ENCODE measurements around the gene FKBP14.
A peak's percentile ranks its signal among the peaks of the same experiment; 100 is the strongest.

The FKBP14 gene, protein sequence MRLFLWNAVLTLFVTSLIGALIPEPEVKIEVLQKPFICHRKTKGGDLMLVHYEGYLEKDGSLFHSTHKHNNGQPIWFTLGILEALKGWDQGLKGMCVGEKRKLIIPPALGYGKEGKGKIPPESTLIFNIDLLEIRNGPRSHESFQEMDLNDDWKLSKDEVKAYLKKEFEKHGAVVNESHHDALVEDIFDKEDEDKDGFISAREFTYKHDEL

DNA sequence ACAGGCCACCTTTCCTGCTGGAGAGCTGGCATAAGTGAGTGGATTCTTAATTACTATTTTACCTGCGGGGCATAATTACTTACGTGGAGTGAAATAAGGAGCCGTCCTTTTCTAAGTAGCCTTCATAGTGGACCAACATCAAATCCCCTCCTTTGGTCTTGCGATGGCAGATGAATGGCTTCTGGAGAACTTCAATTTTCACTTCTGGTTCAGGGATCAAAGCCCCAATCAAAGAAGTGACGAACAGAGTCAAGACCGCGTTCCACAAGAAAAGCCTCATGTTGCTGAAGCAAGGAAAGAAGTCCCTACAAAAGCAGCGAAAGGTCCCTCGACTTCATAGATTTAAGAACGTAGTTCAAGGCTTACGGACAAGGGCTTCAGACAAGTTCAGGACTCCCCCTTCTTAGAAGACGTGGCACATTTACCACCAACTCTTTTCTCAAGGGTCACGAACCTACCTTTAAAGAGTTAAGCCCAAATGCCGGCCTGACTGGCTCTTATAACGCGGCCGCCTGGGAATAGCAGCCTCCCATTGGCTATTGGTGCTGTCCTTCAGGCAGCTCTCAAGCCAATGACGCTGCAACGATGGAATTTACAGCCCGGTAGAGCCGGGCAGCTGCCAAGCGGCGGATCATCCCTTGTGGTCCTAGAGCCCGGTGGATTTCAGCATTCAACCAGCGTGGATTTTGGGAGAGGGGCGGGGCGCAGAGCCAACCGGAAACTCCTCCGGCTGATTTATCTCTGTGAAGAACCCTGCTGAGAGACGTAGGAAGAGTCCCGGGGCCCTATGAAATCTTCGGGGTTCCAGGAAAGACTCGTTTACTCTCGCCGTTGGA, at the start of gene FKBP14:
FKBP14 (minus strand) TSS at position 474 of the 836 bp plus-strand sequence; CDS start at position 280, 194 bp downstream.
- DNase-seq = peak; percentile 97 to 99

DNA sequence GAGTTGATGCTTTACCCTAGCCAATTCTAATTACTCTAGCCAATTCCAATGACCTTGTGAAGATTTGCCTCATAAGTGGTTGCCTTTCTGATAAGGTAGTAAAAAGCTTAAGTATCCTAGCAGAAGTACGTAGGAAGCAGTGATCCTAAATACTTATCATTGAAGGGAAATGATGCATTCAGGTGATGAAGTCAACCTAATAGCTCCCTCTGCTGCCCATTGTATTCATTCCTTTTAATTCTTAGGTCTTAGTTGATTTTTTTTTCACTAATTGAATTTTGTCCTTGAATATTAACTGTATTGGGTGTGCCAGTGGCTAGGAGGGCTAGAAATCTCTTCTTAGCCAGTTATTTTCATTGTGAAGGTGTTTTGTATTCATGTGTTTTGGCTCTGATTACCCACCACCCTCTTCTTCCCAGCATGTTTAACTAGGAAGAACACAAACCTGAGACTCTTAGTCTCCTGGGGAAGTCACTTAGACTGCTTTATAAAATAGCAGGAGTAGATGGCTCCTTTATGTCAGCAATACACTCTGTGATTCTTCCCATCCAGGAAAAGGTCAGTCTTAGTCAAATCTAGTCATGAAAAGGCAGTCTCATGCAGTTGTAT, 48.0 kb upstream of the FKBP14 start:
- peak; percentile 12 to 23 for DNase-seq

GRCh38 chr7:30072735-30073134, 46.2 kb upstream of the FKBP14 start:
- no peak for DNase-seq

DNA sequence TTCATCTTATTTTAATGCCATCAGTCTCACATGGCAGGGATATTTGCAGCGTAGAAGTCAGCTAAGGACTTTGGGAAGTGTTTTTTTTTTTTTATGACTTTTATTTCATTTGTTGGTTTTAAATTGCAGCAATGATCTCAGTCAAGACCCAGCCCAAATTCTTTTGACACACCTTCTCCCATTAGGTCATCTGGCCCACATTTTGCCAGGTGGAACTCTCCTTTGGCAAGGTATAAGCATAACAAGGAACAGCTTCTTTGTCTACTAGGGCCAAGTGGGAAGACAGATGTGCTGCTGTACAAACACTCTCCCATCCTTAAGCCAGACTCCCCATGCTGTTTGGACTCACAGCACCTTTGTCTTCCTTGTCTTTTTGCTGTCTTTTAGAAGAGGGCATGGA, 43.5 kb upstream of the FKBP14 start:
- no peak for DNase-seq

GRCh38 chr7:30069096-30069867, 42.8 kb upstream of the FKBP14 start:
- no peak for DNase-seq

- no peak for DNase-seq
Observed at GRCh38 chr7:30068117-30068516, 41.6 kb upstream of the FKBP14 start.

DNA sequence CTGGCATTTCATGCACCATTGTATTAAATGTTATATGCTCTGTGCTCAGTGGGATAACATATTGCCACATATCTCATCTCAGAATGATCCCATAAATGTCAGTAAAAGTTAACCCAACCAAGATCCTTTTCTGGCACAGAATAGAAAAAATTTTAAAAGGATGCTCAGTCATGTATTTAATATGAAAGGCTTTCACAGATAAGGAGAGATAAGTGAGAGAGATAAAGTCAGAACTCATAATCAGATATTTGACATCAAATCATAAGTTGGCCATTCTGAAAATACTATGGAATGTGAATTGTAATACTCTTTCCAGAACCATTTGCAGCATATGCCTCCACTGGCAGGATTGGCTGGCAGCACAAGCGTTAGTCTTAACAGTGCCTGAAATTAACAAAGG, 40.2 kb upstream of the FKBP14 start:
- DNase-seq = no peak

- DNase-seq = no peak
Observed at GRCh38 chr7:30065746-30066145, 39.2 kb upstream of the FKBP14 start.

DNA sequence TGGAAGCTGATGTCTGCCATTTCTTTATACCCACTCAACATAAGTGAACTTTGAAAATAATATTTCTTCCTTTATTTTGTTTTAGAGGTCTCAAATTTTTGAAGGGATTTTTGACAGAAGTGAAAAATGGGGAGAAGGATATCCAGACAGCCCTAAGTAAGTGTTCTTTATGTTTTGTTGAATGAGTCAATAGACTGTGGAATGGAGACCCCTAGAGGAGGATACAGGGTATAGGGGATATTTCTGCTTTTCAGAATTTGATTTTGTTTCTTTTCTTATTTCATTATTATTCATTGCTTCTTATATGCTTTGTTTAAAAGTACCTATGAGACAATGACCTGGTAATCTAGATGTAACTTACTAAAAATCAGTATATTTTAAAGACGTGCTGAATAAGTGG, 36.1 kb upstream of the FKBP14 start:
- DNase-seq = peak; percentile 19 to 40

- DNase-seq = peak in 1 of 2 experiments; percentile 16
Observed at GRCh38 chr7:30061786-30062185, 35.3 kb upstream of the FKBP14 start.

DNA sequence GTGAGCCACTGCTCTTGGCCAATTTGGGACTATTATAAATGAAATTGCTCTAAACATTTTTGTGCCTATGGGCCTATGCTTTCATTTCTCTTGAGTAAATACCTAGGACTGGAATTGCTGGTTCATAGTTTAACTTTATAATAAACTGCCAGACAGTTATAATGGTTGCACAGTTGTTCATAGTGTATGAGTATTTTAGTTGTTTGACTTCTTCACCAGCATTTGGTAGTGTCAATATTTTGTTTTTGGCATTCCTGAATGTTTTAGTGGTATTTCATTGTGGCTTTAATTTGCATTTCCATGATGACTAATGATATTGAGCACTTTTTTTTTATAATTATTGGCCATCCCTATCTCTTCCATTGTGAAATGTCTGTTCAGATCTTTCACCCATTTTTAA, 31.2 kb upstream of the FKBP14 start:
- no peak for DNase-seq

DNA sequence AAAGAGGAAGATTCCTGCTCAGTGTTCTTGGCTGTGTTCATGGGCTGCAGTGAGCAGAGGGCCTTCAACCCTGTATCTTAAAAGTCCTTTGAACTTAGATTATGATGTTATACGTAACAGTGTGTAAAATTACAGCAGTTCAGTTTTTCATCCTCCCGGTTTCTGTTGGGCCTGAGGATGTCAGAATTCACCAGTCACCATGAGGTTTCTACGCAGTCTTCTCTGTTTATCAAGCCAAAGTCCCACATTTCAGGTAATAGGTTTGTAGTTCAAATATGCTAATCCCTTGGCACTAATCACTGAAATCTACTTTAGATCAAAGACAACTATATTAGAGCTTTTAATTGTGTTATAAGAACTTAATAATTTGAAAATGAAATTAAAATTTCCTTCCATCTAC, 26.6 kb upstream of the FKBP14 start:
- no peak for DNase-seq

DNA sequence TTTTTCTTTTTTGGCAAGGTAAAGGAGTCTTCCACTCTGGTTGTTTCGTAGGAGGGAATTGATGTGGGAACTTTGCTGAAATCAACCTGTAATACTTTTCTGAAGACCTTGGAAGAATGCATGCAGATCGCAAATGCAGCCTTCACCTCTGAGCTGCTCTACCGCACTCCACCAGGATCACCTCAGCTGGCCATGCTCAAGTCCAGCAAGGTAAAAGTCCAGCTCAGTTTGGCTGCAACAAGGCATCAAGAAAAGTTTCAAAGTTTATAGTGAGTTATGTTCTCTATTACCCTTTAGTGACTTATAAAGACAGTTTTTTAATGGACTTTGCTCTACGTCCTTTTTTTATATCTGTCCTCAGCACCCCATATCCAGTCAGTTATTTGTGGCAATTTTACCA, 22.7 kb upstream of the FKBP14 start:
- no peak for DNase-seq

GRCh38 chr7:30048582-30048981, 22.1 kb upstream of the FKBP14 start:
- DNase-seq = no peak

DNA sequence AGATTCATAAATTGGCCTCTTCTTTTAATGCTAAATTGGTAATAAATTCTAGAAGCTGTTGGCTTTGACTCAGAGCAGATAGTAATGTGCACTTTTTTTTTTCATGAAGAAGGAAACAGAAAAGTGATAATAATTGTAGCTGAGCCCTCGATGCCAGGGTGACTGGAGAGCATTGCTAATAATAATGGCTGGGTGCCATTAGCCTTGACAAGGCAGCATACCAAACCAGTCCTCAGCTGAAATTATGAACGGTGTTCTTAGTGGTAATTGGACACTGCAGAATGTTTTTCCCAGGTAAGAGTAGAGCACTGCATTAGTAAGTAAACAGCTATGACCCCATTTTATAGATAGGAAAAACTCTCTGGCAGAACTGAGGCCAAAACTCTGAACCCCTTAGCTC, 20.6 kb upstream of the FKBP14 start:
- DNase-seq = no peak

DNA sequence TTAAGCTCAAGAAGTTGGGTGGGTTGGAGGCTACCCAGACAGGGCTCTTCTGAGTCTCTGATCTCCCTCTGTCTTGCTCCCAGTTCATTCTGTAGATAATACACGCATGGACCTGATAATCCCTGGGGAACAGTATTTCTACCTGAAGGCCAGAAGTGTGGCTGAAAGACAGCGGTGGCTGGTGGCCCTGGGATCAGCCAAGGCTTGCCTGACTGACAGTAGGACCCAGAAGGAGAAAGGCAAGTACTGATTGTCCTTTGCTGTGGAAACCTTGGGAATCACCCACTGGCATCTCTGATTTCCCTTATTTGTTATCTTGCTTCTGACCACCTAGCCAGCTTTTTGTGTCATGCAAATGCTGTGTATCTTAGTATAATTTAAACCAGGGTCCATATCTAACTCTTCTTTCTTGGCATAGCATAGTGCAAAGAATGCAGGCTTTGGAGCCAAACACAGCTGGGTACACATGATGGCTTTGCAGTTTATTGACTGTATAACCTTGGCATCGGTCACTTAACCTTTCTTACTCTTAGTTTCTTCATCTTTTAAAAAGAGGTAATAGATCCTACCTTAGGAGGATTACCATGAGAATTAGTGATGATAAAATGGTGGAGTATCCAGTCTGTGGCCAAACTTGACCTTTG, 19.7 kb upstream of the FKBP14 start:
- no peak for DNase-seq

GRCh38 chr7:30041526-30042269, 15.2 kb upstream of the FKBP14 start:
- no peak for DNase-seq

- DNase-seq = no peak
Observed at GRCh38 chr7:30040938-30041337, 14.4 kb upstream of the FKBP14 start.

- DNase-seq = no peak
Observed at GRCh38 chr7:30038196-30038980, 11.9 kb upstream of the FKBP14 start.

DNA sequence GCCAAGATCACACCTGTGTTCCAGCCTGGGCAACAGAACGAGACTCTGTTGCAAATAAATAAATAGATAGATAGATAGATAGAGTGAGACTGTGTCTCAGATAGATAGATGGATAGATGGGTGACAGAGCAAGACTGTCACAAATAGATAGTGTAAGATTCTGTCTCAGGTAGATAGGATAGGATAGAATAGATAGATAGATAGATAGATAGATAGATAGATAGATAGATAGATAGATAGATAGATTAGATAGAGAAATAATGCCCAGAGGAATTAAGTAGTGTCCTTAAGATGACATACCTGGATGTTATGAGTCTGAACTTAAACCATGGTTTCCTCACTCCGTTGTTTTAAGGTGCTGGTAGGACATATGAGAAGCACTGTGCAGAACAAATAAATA, 9.7 kb upstream of the FKBP14 start:
- no peak for DNase-seq

DNA sequence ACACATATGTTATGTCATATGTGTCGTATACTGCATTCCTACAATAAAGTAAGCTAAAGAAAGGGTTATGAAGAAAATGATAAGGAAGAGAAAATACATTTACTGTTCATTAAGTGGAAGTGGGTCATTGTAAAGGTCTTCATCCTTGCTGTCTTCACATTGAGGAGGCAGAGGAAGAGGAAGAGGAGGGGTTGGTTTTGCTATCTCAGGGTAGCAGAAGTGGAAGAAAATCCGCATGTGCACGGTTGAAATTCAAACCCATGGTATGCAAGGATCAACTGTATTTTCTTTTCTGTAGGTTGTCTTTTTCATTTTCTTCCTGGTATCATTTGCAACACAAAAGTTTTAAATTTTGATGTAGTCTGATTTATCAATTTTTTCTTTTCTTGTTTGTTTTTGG, 8.0 kb upstream of the FKBP14 start:
- no peak for DNase-seq
